Osteocyte (in vitro differentiated cells): ENCODE measurements around the gene WNT9A. TPM values are rescaled to one million over a fixed set of nuclear protein-coding genes. Genes with fewer than 3 reads are reported as not detected.
A peak's percentile ranks its signal among the peaks of the same experiment; 100 is the strongest.

ENCODE experiments used
- DNase-seq: peaks from one replicate; pipeline ENCODE4 v3.0.0; 2021; ENCODE audit warnings: mixed read lengths; ENCODE audit not compliant: unreplicated experiment; ENCODE audit errors: extremely low spot score
- H3K27ac Mint-ChIP-seq: one replicate; pipeline ENCODE4 v1.8.0; 2021; ENCODE audit warnings: mild to moderate bottlenecking, mixed read lengths; ENCODE audit not compliant: unreplicated experiment
- H3K27me3 Mint-ChIP-seq: one replicate; pipeline ENCODE4 v1.8.0; 2021; ENCODE audit warnings: mixed read lengths; ENCODE audit not compliant: unreplicated experiment
- H3K36me3 Mint-ChIP-seq: one replicate; pipeline ENCODE4 v1.8.0; 2021; ENCODE audit warnings: mixed read lengths; ENCODE audit not compliant: unreplicated experiment
- H3K4me1 Mint-ChIP-seq: one replicate; pipeline ENCODE4 v1.8.0; 2021; ENCODE audit warnings: mixed read lengths; ENCODE audit not compliant: unreplicated experiment
- H3K4me3 Mint-ChIP-seq: one replicate; pipeline ENCODE4 v1.8.0; 2021; ENCODE audit warnings: mild to moderate bottlenecking, moderate library complexity, mixed read lengths; ENCODE audit not compliant: unreplicated experiment
- H3K9me3 Mint-ChIP-seq: one replicate; pipeline ENCODE4 v1.8.0; 2021; ENCODE audit warnings: mixed read lengths; ENCODE audit not compliant: unreplicated experiment
- CTCF ChIP-seq: fragments of 200-600 bp; sonication (generic); IDR thresholded peaks from 2 replicates; pipeline ENCODE4 v1.5.0; 2021; ENCODE audit warnings: antibody characterized with exemption, mild to moderate bottlenecking, moderate library complexity
- total RNA-seq: library from RNA; stranded (reverse); gene quantifications from 2 replicates; pipeline ENCODE4 v1.2.1, GENCODE V29; 2021

WNT9A gene
- total RNA-seq, 1 donor from 2014 or later, result 4.9 TPM

GRCh38 chr1:227941509-227942020 lies 6.2 kb downstream of the WNT9A start:
- DNase-seq, result peak; percentile 79
- peaks cover 24% of the 10 kb centered on the region for H3K4me1 Mint-ChIP-seq
- no peak for TF ChIP-seq CTCF
- no peak overlapping the region for H3K27ac Mint-ChIP-seq
- no peak overlapping the region for H3K4me3 Mint-ChIP-seq
- H3K27me3 Mint-ChIP-seq, result no peaks in the 10 kb centered on the region
- H3K9me3 Mint-ChIP-seq, result no peaks in the 10 kb centered on the region
- H3K36me3 Mint-ChIP-seq, result peaks cover 6% of the 10 kb centered on the region

DNA sequence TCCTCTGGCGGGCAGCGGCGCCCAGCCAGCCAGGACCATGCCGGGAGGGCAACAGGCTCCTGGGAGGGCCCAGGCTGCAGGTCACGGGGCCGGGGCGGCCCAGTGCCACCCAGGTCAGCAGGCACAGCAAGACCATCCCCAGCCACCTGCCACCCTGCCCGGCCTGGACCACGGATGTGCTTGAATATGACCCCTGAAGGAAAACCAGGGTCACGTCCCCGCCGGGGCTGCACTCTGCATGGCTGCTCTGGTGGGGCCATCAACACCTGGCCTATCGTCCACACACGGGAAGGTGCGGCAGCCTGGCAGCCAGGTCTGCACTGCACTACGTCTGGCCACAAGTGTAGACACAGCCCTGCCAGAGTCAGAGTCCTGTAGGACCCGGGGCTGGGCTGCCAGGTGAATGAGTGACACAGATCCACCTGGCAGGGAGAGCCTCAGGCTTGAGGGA lies 6.9 kb downstream of the WNT9A start:
- no peak overlapping the region for H3K4me3 Mint-ChIP-seq
- H3K27me3 Mint-ChIP-seq, result no peaks in the 10 kb centered on the region
- H3K27ac Mint-ChIP-seq, result no peak overlapping the region
- H3K9me3 Mint-ChIP-seq, result no peaks in the 10 kb centered on the region
- peak; percentile 83 for DNase-seq
- peaks cover 7% of the 10 kb centered on the region for H3K36me3 Mint-ChIP-seq
- TF ChIP-seq CTCF, result no peak
- H3K4me1 Mint-ChIP-seq, result peaks cover 17% of the 10 kb centered on the region

GRCh38 chr1:227939791-227940771 lies 7.7 kb downstream of the WNT9A start:
- H3K27me3 Mint-ChIP-seq, result no peaks in the 10 kb centered on the region
- no peak overlapping the region for H3K27ac Mint-ChIP-seq
- no peak overlapping the region for H3K4me3 Mint-ChIP-seq
- H3K36me3 Mint-ChIP-seq, result peaks cover 7% of the 10 kb centered on the region
- DNase-seq, result peak; percentile 72
- H3K4me1 Mint-ChIP-seq, result peaks cover 12% of the 10 kb centered on the region
- no peak for TF ChIP-seq CTCF
- H3K9me3 Mint-ChIP-seq, result no peaks in the 10 kb centered on the region

DNA sequence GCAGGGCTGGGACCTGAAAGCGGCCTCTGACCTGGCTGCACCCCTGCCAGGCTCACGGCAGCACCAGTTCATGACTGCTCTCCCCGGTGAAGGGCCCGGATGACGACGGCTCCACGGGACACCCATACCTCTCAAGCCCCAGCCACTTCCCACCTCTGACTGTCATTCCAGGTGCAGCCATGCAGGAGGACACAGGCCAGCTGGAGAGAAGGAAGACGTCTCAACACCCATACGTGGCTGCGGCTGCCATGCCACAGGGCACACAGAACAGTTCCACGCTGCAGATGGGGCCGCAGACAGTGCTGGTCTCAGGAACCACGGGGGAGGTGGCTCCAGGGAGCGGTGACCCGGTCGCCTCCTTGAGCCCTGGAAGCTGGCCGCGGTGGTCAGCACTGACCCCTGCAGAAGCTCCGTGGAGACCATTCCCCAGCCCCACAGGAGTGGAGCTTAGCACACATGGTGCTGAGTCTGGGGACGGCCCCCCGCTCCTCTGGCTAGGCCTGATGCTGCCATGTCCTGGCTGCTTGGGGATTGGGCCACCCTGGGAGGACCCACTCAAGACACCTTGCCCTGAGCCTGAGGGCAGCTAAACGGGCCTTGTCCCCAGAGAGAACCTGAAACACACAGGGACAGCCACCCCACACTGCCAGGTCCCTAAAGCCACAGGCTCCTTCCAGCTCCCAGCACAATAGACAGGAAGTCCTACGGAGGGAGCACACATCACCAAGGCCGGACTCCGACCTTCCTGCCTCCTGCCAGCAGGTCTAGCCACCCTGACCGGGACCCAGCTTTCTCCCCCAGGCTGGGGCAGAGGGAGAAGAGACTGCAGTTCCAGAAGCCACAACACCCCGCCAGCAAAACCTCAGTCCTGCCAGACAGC lies 8.6 kb downstream of the WNT9A start:
- Mint-ChIP-seq H3K27ac (no peak overlapping the region), H3K4me1 (peaks cover 11% of the 10 kb centered on the region), H3K9me3 (peaks cover 9% of the 10 kb centered on the region), H3K27me3 (no peaks in the 10 kb centered on the region), H3K4me3 (no peak overlapping the region), H3K36me3 (peaks cover 7% of the 10 kb centered on the region)
- DNase-seq, result peak; percentile 81
- no peak for TF ChIP-seq CTCF
